Keratinocyte (primary cell): ENCODE results near the gene CLCN4. TPM values are rescaled to one million over a fixed set of nuclear protein-coding genes. Genes with fewer than 3 reads are reported as not detected.

ENCODE experiments used
- DNase-seq: peaks from one replicate; pipeline ENCODE4 v3.0.0-alpha.2; 2011; ENCODE audit warnings: low read depth, missing footprints, low spot score
- FAIRE-seq: peaks from 2 replicates; lab custom pipeline; 2011; peaks lifted over from hg19 to GRCh38; lab: Jason Lieb, UNC
- H2AFZ ChIP-seq: 2 replicates; pipeline ENCODE4 v1.6.0; 2012; ENCODE audit warnings: low read length, control low read depth, inconsistent platforms; ENCODE audit not compliant: control insufficient read depth
- H3K27ac ChIP-seq: 2 replicates; pipeline ENCODE4 v1.5.1; 2011; ENCODE audit warnings: low read length; ENCODE audit not compliant: control insufficient read depth, insufficient read depth
- H3K27me3 ChIP-seq: 3 replicates; pipeline ENCODE4 v1.6.0; 2011; ENCODE audit warnings: low read length; ENCODE audit not compliant: control insufficient read depth, insufficient read depth; ENCODE audit errors: extremely low read depth
- H3K36me3 ChIP-seq, 2 experiments: 2 replicates in 1 of 2; 3 replicates in 1 of 2; pipeline ENCODE4 v1.5.1; 2011; ENCODE audit warnings: low read length in 2 of 2, mild to moderate bottlenecking in 1 of 2; ENCODE audit not compliant: control insufficient read depth in 2 of 2, insufficient read depth in 2 of 2; ENCODE audit errors: extremely low read depth in 1 of 2
- H3K4me1 ChIP-seq: 3 replicates; pipeline ENCODE4 v1.5.1; 2011; ENCODE audit warnings: low read length; ENCODE audit not compliant: control insufficient read depth, insufficient read depth; ENCODE audit errors: extremely low read depth
- H3K4me2 ChIP-seq: 3 replicates; pipeline ENCODE4 v1.6.0; 2011; ENCODE audit warnings: low read depth, low read length; ENCODE audit not compliant: control insufficient read depth, insufficient read depth; ENCODE audit errors: extremely low read depth
- H3K4me3 ChIP-seq, 3 experiments: fragments of 200-600 bp in 1 of 3; sonication (generic) in 1 of 3; 2 replicates in 2 of 3; 3 replicates in 1 of 3; pipeline ENCODE4 v1.5.1; 2011 to 2016; ENCODE audit warnings: low read length in 3 of 3, mild to moderate bottlenecking in 3 of 3, control low read depth in 2 of 3, inconsistent platforms in 1 of 3, low read depth in 1 of 3, mixed read lengths in 1 of 3, mixed run types in 1 of 3, moderate library complexity in 1 of 3; ENCODE audit not compliant: control insufficient read depth in 2 of 3, insufficient read depth in 2 of 3; ENCODE audit errors: extremely low read depth in 1 of 3
- H3K79me2 ChIP-seq: 2 replicates; pipeline ENCODE4 v1.6.0; 2012; ENCODE audit warnings: low read length; ENCODE audit not compliant: control insufficient read depth, insufficient read depth
- H3K9ac ChIP-seq: 3 replicates; pipeline ENCODE4 v1.6.0; 2011; ENCODE audit warnings: low read length; ENCODE audit not compliant: control insufficient read depth, insufficient read depth; ENCODE audit errors: extremely low read depth
- H3K9me1 ChIP-seq: 3 replicates; pipeline ENCODE4 v1.6.0; 2011; ENCODE audit warnings: low read length; ENCODE audit not compliant: control insufficient read depth, insufficient read depth; ENCODE audit errors: extremely low read depth
- H3K9me3 ChIP-seq: 2 replicates; pipeline ENCODE4 v1.5.1; 2012; ENCODE audit warnings: low read depth, low read length; ENCODE audit not compliant: control insufficient read depth
- H4K20me1 ChIP-seq: 3 replicates; pipeline ENCODE4 v1.6.0; 2011; ENCODE audit warnings: low read length; ENCODE audit not compliant: control insufficient read depth, insufficient read depth; ENCODE audit errors: extremely low read depth
- EZH2 ChIP-seq: IDR thresholded peaks from one replicate; pipeline ENCODE4 v1.6.1; 2012; ENCODE audit warnings: inconsistent platforms, mild to moderate bottlenecking, low read length, moderate library complexity
- dilution Hi-C: fragments of 300-500 bp; cut with MboI; formaldehyde crosslinking; loops from one replicate; pipeline ENCODE4 v1.7.0; 2020; ENCODE audit warnings: low sequenced_read_pairs; ENCODE audit not compliant: extremely low pct_ligation_motif_present
- polyA plus RNA-seq, 5 experiments: library from polyadenylated mRNA; depleted of rRNA in 3 of 5; stranded (reverse) in 3 of 5; stranded (forward) in 1 of 5; unstranded in 1 of 5; fragments of >200 nt; gene quantifications; 1 replicate in 1 of 5; 2 replicates in 3 of 5; 3 replicates in 1 of 5; pipeline versions ENCODE4 v1.2.1 to v1.2.3, GENCODE V29; 2011 to 2012; ENCODE audit warnings: missing spikeins in 2 of 5, low read depth in 1 of 5, low replicate concordance in 1 of 5
- TF ChIP-seq, protein P1 (sequence below), 3 experiments: IDR thresholded peaks in 1 of 3; conservative IDR thresholded peaks in 1 of 3; optimal IDR thresholded peaks in 1 of 3; 2 replicates in 2 of 3; 3 replicates in 1 of 3; pipeline versions ENCODE3 to v1.5.1; 2011; ENCODE audit warnings: low read length in 3 of 3, mild to moderate bottlenecking in 3 of 3, moderate library complexity in 2 of 3, control low read depth in 1 of 3, inconsistent platforms in 1 of 3; ENCODE audit not compliant: insufficient read depth in 2 of 3; ENCODE audit errors: extremely low read depth in 1 of 3

Gene CLCN4
- polyA plus RNA-seq, 1 donor (not counting 4 experiments of a cell fraction or from before 2014, with no cell fraction given): 0.24 TPM

DNA sequence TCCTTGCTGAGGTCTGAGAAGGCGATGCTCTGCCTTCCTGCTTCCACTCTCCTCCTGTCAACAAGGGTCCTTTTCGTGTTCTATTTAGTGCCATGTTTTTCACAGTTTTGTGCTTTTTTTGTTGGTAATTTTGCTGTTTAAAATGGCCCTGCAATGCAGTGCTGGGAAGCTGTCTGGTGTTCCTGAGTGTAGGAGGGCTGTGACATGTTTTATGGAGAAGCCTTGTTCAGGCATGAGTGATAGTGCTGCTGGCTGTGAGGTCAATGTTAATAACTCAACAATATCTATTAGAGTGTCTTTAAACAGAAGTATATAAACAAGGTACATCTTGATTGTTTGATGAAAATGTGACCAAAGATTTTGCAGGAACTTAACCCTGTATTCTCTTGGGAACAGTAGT lies 27.6 kb downstream of the CLCN4 start:
- FAIRE-seq: no peak
- dilution Hi-C loops: no loop called here
- no peaks in the 10 kb centered on the region for H4K20me1 ChIP-seq

DNA sequence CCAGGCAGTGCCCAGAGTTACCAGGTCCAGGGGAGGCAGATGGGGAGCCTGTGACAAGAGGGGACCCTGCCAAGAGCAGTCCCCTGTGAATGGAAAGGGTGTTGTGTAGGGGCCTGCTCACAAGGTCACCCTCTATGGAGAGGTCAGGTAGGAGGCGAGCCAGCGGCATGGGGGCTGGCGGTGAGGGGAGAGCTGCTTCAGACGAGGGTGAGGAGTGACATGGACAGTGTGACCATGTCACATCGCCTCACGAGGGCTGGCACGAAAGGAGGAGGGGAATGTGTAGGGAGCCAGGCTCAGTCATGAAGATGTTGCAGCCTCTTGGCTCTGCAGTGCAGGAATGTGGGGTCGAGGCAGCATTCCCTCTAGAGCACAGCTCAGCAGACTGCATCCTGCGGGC lies 29.6 kb downstream of the CLCN4 start:
- Histone ChIP-seq H3K9me3 (no peaks in the 10 kb centered on the region), H2AFZ (no peak overlapping the region), H3K27ac (no peak overlapping the region), H3K36me3 (no peaks in the 10 kb centered on the region), H3K4me2 (no peak overlapping the region), H3K79me2 (no peaks in the 10 kb centered on the region), H3K27me3 (no peaks in the 10 kb centered on the region), H4K20me1 (no peaks in the 10 kb centered on the region), H3K9me1 (no peaks in the 10 kb centered on the region), H3K9ac (no peak overlapping the region), H3K4me1 (no peaks in the 10 kb centered on the region), H3K4me3 (no peak overlapping the region)
- TF ChIP-seq EZH2: no peak
- TF ChIP-seq, protein P1, sequence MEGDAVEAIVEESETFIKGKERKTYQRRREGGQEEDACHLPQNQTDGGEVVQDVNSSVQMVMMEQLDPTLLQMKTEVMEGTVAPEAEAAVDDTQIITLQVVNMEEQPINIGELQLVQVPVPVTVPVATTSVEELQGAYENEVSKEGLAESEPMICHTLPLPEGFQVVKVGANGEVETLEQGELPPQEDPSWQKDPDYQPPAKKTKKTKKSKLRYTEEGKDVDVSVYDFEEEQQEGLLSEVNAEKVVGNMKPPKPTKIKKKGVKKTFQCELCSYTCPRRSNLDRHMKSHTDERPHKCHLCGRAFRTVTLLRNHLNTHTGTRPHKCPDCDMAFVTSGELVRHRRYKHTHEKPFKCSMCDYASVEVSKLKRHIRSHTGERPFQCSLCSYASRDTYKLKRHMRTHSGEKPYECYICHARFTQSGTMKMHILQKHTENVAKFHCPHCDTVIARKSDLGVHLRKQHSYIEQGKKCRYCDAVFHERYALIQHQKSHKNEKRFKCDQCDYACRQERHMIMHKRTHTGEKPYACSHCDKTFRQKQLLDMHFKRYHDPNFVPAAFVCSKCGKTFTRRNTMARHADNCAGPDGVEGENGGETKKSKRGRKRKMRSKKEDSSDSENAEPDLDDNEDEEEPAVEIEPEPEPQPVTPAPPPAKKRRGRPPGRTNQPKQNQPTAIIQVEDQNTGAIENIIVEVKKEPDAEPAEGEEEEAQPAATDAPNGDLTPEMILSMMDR (optimal IDR thresholded peaks at IDR 0.05 in 1 of 3, IDR thresholded peaks at IDR 0.05 in 1 of 3, conservative IDR thresholded peaks at IDR 0.05 in 1 of 3; ENCODE audit: extremely low read depth in 1 of 3, insufficient read depth in 2 of 3, low read length in 3 of 3): no peak
- no peak for DNase-seq
- dilution Hi-C loops: no loop called here
- FAIRE-seq: no peak

More for the DNA sequence above, 27.6 kb downstream of the CLCN4 start:
- no peaks in the 10 kb centered on the region for H3K4me1 ChIP-seq
- no peaks in the 10 kb centered on the region for H3K79me2 ChIP-seq
- no peaks in the 10 kb centered on the region for H3K9me3 ChIP-seq
- H3K27ac ChIP-seq: no peak overlapping the region
- no peak for TF ChIP-seq EZH2
- DNase-seq: no peak
- H3K4me3 ChIP-seq: no peak overlapping the region
- no peaks in the 10 kb centered on the region for H3K36me3 ChIP-seq
- no peak overlapping the region for H3K9ac ChIP-seq
- no peak overlapping the region for H2AFZ ChIP-seq
- no peak overlapping the region for H3K4me2 ChIP-seq
- no peaks in the 10 kb centered on the region for H3K27me3 ChIP-seq
- H3K9me1 ChIP-seq: no peaks in the 10 kb centered on the region

DNA sequence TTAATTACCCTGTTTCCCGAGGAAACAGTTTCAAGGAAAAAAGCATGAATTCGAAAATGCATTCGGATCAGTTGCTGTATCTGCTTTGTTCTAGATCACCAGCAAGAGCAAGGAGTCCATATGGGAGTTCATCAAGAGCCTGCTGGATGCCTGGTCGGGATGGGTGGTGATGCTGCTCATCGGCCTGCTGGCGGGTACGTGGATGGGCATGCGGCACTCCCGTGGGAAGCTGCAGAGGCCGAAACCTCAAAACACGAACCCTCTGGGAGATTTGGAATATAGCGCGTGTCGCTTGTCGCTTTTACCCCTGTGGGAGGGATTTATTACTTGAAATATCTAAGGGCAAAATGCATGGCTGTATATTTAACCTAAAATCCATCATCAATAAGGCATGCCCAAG lies 30.6 kb downstream of the CLCN4 start:
- H3K9me1 ChIP-seq: no peaks in the 10 kb centered on the region
- H3K27ac ChIP-seq: no peak overlapping the region
- no peaks in the 10 kb centered on the region for H3K36me3 ChIP-seq
- no peak overlapping the region for H3K4me3 ChIP-seq
- no peak overlapping the region for H2AFZ ChIP-seq
- H3K27me3 ChIP-seq: no peaks in the 10 kb centered on the region
- no peak overlapping the region for H3K4me2 ChIP-seq
- DNase-seq (no peak), FAIRE-seq (no peak)
- H3K79me2 ChIP-seq: no peaks in the 10 kb centered on the region
- no peaks in the 10 kb centered on the region for H4K20me1 ChIP-seq
- H3K9ac ChIP-seq: no peak overlapping the region
- H3K4me1 ChIP-seq: no peaks in the 10 kb centered on the region
- dilution Hi-C loops: no loop called here
- H3K9me3 ChIP-seq: no peaks in the 10 kb centered on the region
- TF ChIP-seq EZH2: no peak
- TF ChIP-seq, protein P1 (optimal IDR thresholded peaks at IDR 0.05 in 1 of 3, IDR thresholded peaks at IDR 0.05 in 1 of 3, conservative IDR thresholded peaks at IDR 0.05 in 1 of 3; ENCODE audit: extremely low read depth in 1 of 3, insufficient read depth in 2 of 3, low read length in 3 of 3): no peak
